Stimulated activated naive CD4-positive, alpha-beta T cell treated with Interleukin-2 at 50 U/mL for 16 hours (primary cell): Measurements from ENCODE around the gene ZNF230.
A peak's percentile ranks its signal among the peaks of the same experiment; 100 is the strongest.

Experiments used
- DNase-seq: peaks from one replicate; lab custom pipeline; 2025; lab: John Stamatoyannopoulos, UW

Gene ZNF230

GRCh38 chr19:44042147-44042546, 39.4 kb downstream of the ZNF230 start:
- DNase-seq = no peak

GRCh38 chr19:44050740-44051649, 48.2 kb downstream of the ZNF230 start:
- DNase-seq = peak; percentile 0

- DNase-seq = peak; percentile 65
Measured at GRCh38 chr19:44051650-44052402, 49.1 kb downstream of the ZNF230 start, which contains the start of gene ZNF223. TSS of gene ZNF223 (plus strand) at chr19:44052036. CDS start at chr19:44055177, 3,141 bp downstream.

DNA sequence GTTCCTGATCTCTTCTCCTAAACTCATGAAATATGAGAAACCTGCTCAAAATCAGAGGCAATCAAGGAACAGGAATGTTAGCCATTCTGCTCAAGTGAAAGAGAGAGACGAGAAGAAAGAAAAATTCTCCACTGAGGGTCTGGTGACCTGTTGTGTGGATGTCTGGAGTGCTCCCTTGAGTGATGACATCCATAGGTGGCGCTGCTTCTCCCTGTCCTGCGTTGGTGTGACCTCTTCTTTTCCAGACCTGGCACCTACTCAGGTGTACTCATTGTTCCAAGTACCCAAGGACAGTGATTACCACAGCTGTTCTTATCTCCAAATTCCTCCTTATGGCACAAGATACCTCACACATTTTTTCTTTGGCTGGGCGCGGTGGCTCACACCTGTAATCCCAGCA, 53.1 kb downstream of the ZNF230 start:
- DNase-seq = no peak

GRCh38 chr19:44059229-44059628, 56.5 kb downstream of the ZNF230 start:
- DNase-seq = no peak

DNA sequence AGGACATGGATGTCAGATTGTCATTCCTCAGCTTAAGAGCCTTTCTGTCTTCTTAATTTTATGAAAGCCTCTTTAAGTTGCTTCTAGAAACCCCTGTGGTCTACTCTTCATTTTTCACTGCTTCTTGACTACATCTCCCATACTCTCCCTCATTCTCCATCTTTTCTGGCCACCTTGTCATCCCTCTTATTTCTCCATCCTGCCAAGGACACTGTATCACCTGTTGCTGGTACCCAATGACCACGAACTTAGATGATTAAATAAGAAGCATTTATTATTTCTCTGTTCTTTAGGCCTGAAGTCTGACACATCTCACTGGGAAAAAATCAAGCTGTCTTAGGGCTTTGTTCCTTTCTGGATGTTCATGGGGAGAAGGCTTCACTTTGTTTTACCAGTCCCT, 58.3 kb downstream of the ZNF230 start:
- DNase-seq = no peak
